NB4 (cell line): ENCODE results near the gene RASGEF1C.

Source experiments
- MAX ChIP-seq: IDR thresholded peaks from 2 replicates; pipeline ENCODE4 v1.6.1; 2011; ENCODE audit warnings: low read depth, low read length
- MYC ChIP-seq: IDR thresholded peaks from 2 replicates; pipeline ENCODE4 v1.6.1; 2011; ENCODE audit warnings: low read depth, low read length
- POLR2A ChIP-seq: IDR thresholded peaks from 2 replicates; pipeline ENCODE4 v1.6.1; 2011; ENCODE audit warnings: mild to moderate bottlenecking; ENCODE audit not compliant: insufficient read length; ENCODE audit errors: extremely low read depth
- TF ChIP-seq, protein P1 (sequence below): IDR thresholded peaks from one replicate; pipeline ENCODE4 v1.5.1; 2012; ENCODE audit warnings: low read depth, low read length

- TF ChIP-seq, protein P1, sequence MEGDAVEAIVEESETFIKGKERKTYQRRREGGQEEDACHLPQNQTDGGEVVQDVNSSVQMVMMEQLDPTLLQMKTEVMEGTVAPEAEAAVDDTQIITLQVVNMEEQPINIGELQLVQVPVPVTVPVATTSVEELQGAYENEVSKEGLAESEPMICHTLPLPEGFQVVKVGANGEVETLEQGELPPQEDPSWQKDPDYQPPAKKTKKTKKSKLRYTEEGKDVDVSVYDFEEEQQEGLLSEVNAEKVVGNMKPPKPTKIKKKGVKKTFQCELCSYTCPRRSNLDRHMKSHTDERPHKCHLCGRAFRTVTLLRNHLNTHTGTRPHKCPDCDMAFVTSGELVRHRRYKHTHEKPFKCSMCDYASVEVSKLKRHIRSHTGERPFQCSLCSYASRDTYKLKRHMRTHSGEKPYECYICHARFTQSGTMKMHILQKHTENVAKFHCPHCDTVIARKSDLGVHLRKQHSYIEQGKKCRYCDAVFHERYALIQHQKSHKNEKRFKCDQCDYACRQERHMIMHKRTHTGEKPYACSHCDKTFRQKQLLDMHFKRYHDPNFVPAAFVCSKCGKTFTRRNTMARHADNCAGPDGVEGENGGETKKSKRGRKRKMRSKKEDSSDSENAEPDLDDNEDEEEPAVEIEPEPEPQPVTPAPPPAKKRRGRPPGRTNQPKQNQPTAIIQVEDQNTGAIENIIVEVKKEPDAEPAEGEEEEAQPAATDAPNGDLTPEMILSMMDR, result no peak
- TF ChIP-seq POLR2A (no peak), MAX (no peak), MYC (no peak)
Observed at GRCh38 chr5:180193749-180194375, 15.1 kb downstream of the RASGEF1C start.
